Neural crest cell (in vitro differentiated cells): ENCODE results near the gene TRAPPC5. TPM values are rescaled to one million over a fixed set of nuclear protein-coding genes. Genes with fewer than 3 reads are reported as not detected.
A peak's percentile ranks its signal among the peaks of the same experiment; 100 is the strongest.

Experiments used
- DNase-seq: peaks from one replicate; pipeline ENCODE4 v3.0.0; 2021; ENCODE audit warnings: low read depth, mixed read lengths, low spot score
- H3K27ac Mint-ChIP-seq: one replicate; pipeline ENCODE4 v1.8.0; 2021; ENCODE audit warnings: mild to moderate bottlenecking, mixed read lengths; ENCODE audit not compliant: unreplicated experiment
- H3K27me3 Mint-ChIP-seq: 2 replicates; pipeline ENCODE4 v1.8.0; 2021; ENCODE audit warnings: low read depth, mild to moderate bottlenecking, mixed read lengths
- H3K36me3 Mint-ChIP-seq: 2 replicates; pipeline ENCODE4 v1.8.0; 2021; ENCODE audit warnings: low read depth, mild to moderate bottlenecking, mixed read lengths
- H3K4me1 Mint-ChIP-seq: 2 replicates; pipeline ENCODE4 v1.8.0; 2021; ENCODE audit warnings: mixed read lengths
- H3K4me3 Mint-ChIP-seq: one replicate; pipeline ENCODE4 v1.8.0; 2021; ENCODE audit warnings: mild to moderate bottlenecking, mixed read lengths
- H3K9me3 Mint-ChIP-seq: 2 replicates; pipeline ENCODE4 v1.8.0; 2021; ENCODE audit warnings: mixed read lengths
- CTCF ChIP-seq: fragments of 200-600 bp; sonication (generic); conservative IDR thresholded peaks from 2 replicates; pipeline ENCODE4 v1.5.0; 2021; ENCODE audit warnings: antibody characterized with exemption, mild to moderate bottlenecking
- total RNA-seq: library from RNA; stranded (reverse); gene quantifications from 2 replicates; pipeline ENCODE4 v1.2.1, GENCODE V29; 2021

TRAPPC5 gene
- total RNA-seq, 1 donor from 2014 or later: 83.8 TPM

GRCh38 chr19:7678971-7679751 lies 1.5 kb upstream of the TRAPPC5 start:
- no peak overlapping the region for H3K27ac Mint-ChIP-seq

GRCh38 chr19:7679771-7680605 lies 645 bp upstream of the TRAPPC5 start:
- Mint-ChIP-seq H3K4me3 (peak overlapping the region; percentile 90), H3K27me3 (peaks cover 41% of the 10 kb centered on the region), H3K36me3 (no peaks in the 10 kb centered on the region), H3K4me1 (peaks cover 4% of the 10 kb centered on the region), H3K9me3 (no peaks in the 10 kb centered on the region), H3K27ac (no peak overlapping the region)
- no peak for DNase-seq
- no peak for TF ChIP-seq CTCF

More at GRCh38 chr19:7678971-7679751, 1.5 kb upstream of the TRAPPC5 start:
- Mint-ChIP-seq H3K4me1 (peaks cover 4% of the 10 kb centered on the region), H3K4me3 (peak overlapping the region; percentile 90), H3K27me3 (peaks cover 48% of the 10 kb centered on the region), H3K36me3 (no peaks in the 10 kb centered on the region), H3K9me3 (peaks cover 3% of the 10 kb centered on the region)
- no peak for TF ChIP-seq CTCF
- no peak for DNase-seq

- DNase-seq: peak; percentile 63
- peak overlapping the region; percentile 87 for H3K4me3 Mint-ChIP-seq
- peaks cover 32% of the 10 kb centered on the region for H3K27me3 Mint-ChIP-seq
- peak overlapping the region; percentile 90 for H3K27ac Mint-ChIP-seq
- H3K9me3 Mint-ChIP-seq: no peaks in the 10 kb centered on the region
- no peaks in the 10 kb centered on the region for H3K36me3 Mint-ChIP-seq
- TF ChIP-seq CTCF: peak; percentile 55
- peaks cover 15% of the 10 kb centered on the region for H3K4me1 Mint-ChIP-seq
These were observed 924 bp downstream of the TRAPPC5 start for GRCh38 chr19:7681340-7682174.

GRCh38 chr19:7682175-7682855 lies 1.7 kb downstream of the TRAPPC5 start:
- H3K36me3 Mint-ChIP-seq: no peaks in the 10 kb centered on the region
- no peak for TF ChIP-seq CTCF

More at GRCh38 chr19:7682175-7682855, 1.7 kb downstream of the TRAPPC5 start:
- no peaks in the 10 kb centered on the region for H3K9me3 Mint-ChIP-seq
- no peak overlapping the region for H3K27ac Mint-ChIP-seq
- H3K27me3 Mint-ChIP-seq: peaks cover 24% of the 10 kb centered on the region
- peaks cover 15% of the 10 kb centered on the region for H3K4me1 Mint-ChIP-seq
- no peak for DNase-seq
- peak overlapping the region; percentile 87 for H3K4me3 Mint-ChIP-seq
